H1 (cell line): ENCODE measurements around the gene ZNF423. TPM values are rescaled to one million over a fixed set of nuclear protein-coding genes. Genes with fewer than 3 reads are reported as not detected.

Source experiments
- CHD2 ChIP-seq: IDR thresholded peaks from 2 replicates; pipeline ENCODE4 v1.6.1; 2012; ENCODE audit warnings: low read length, improper control_type of control experiment
- CHD7 ChIP-seq: fragments of 300-600 bp; sonication (generic); IDR thresholded peaks from 2 replicates; pipeline ENCODE4 v1.7.1; 2012; ENCODE audit warnings: low read length, moderate library complexity, mild to moderate bottlenecking, inconsistent platforms; ENCODE audit not compliant: insufficient replicate concordance
- CTBP2 ChIP-seq: IDR thresholded peaks from 2 replicates; pipeline ENCODE4 v1.7.0; 2011; ENCODE audit warnings: borderline replicate concordance, mild to moderate bottlenecking, moderate library complexity, mixed read lengths, low read length; ENCODE audit not compliant: insufficient read depth, insufficient read length
- MAFK ChIP-seq: IDR thresholded peaks from 2 replicates; pipeline ENCODE4 v1.6.1; 2012; ENCODE audit warnings: low read depth, mild to moderate bottlenecking, improper control_type of control experiment, low read length
- SRF ChIP-seq: IDR thresholded peaks from 2 replicates; pipeline ENCODE4 v1.6.1; 2011; ENCODE audit warnings: mild to moderate bottlenecking, low read depth, low read length, moderate library complexity
- polyA plus RNA-seq, 7 experiments: library from polyadenylated mRNA; depleted of rRNA in 3 of 7; stranded (reverse) in 5 of 7; unstranded in 2 of 7; fragments of >200 nt in 5 of 7; fragments of 200-250 nt in 2 of 7; gene quantifications; 1 replicate in 5 of 7; 2 replicates in 1 of 7; 4 replicates in 1 of 7; pipeline versions ENCODE4 v1.2.1 to v1.2.3, GENCODE V29; 2011 to 2013; ENCODE audit warnings: missing spikeins in 2 of 7, mixed read lengths in 2 of 7
- total RNA-seq: library from RNA; stranded (reverse); fragmentation: NEBNext Ultra II Directional; extraction: Animal tissue kit (Norgen Biotek cat#: 25700); gene quantifications from 2 replicates; pipeline ENCODE4 v1.2.1, GENCODE V29; 2021
- TF ChIP-seq, protein P1 (sequence below): IDR thresholded peaks from 2 replicates; pipeline ENCODE4 v1.6.1; 2011; ENCODE audit warnings: low read depth, mild to moderate bottlenecking, low read length; ENCODE audit not compliant: insufficient read depth

Gene ZNF423
- total and polyA plus RNA-seq, 2 of the 8 experiments (the other 6 are each of a cell fraction or from before 2014, with no cell fraction given) = 38.2 to 52.3 TPM

DNA sequence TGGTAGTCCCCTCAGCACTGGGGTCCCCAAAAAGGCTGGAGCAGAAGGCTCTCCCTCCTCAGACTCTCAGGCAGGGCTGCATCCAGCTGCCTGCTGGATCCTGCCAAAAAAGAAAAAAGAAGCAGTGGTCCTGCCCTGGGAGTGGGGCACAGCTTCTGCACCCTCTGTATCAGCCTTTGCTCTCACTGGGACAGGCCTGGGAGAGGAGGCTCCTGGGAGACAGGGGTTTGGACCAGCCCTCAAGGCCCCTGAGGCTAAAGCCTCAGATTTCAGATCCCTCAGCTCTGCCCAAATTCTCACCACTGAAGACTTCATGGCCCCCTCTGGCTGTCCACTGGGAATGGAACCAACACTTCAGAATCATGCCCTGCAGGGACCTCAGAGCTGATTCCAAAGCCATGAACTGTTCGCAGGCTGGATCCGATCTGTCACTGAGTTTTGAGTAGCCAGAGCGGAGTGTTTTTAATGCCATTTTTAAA, 385.4 kb downstream of the ZNF423 start (continued):
- TF ChIP-seq CHD7 (no peak), MAFK (no peak), CTBP2 (no peak), CHD2 (no peak), SRF (no peak)
- TF ChIP-seq, protein P1, sequence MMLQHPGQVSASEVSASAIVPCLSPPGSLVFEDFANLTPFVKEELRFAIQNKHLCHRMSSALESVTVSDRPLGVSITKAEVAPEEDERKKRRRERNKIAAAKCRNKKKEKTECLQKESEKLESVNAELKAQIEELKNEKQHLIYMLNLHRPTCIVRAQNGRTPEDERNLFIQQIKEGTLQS = no peak
